HepG2 (cell line): ENCODE measurements around the gene TERB2. TPM values are rescaled to one million over a fixed set of nuclear protein-coding genes. Genes with fewer than 3 reads are reported as not detected.

Experiments used
- FOXP4 ChIP-seq: sonication (generic); formaldehyde crosslinking; IDR thresholded peaks from 2 replicates; pipeline ENCODE4 v1.4.0; 2020; ENCODE audit warnings: missing genetic modification reagents
- GMEB1 ChIP-seq: sonication (generic); formaldehyde crosslinking; IDR thresholded peaks from 2 replicates; pipeline ENCODE4 v1.5.1; 2020; ENCODE audit warnings: missing genetic modification reagents, mild to moderate bottlenecking, borderline replicate concordance
- MLX ChIP-seq: IDR thresholded peaks from 2 replicates; pipeline ENCODE4 v1.6.1; 2016
- NCOA2 ChIP-seq: sonication (generic); formaldehyde crosslinking; IDR thresholded peaks from 2 replicates; pipeline ENCODE4 v1.8.0; 2022; ENCODE audit warnings: inconsistent platforms
- NKX3-1 ChIP-seq: sonication (generic); formaldehyde crosslinking; IDR thresholded peaks from 2 replicates; pipeline ENCODE4 v1.5.0; 2020; ENCODE audit warnings: missing genetic modification reagents
- PAXIP1 ChIP-seq: sonication (generic); formaldehyde crosslinking; conservative IDR thresholded peaks from 2 replicates; pipeline ENCODE4 v1.4.0; 2020; ENCODE audit warnings: mild to moderate bottlenecking, missing genetic modification reagents, moderate library complexity
- RFXAP ChIP-seq: sonication (generic); formaldehyde crosslinking; IDR thresholded peaks from 2 replicates; pipeline ENCODE4 v1.4.0; 2020; ENCODE audit warnings: missing genetic modification reagents, borderline replicate concordance
- SIX4 ChIP-seq: sonication (generic); formaldehyde crosslinking; IDR thresholded peaks from 2 replicates; pipeline ENCODE4 v1.4.0; 2020; ENCODE audit warnings: missing genetic modification reagents
- SOX5 ChIP-seq: IDR thresholded peaks from 2 replicates; pipeline ENCODE4 v1.6.1; 2016; ENCODE audit warnings: borderline replicate concordance
- STAT6 ChIP-seq: sonication (generic); formaldehyde crosslinking; IDR thresholded peaks from 2 replicates; pipeline ENCODE4 v1.4.0; 2020; ENCODE audit warnings: missing genetic modification reagents, mild to moderate bottlenecking, borderline replicate concordance
- XRCC5 ChIP-seq: fragments of 200-400 bp; formaldehyde crosslinking; optimal IDR thresholded peaks from 2 replicates; pipeline ENCODE3; 2017; ENCODE audit warnings: mild to moderate bottlenecking, low read length
- ZBTB7B ChIP-seq: sonication (generic); formaldehyde crosslinking; IDR thresholded peaks from 2 replicates; pipeline ENCODE4 v1.4.0; 2020; ENCODE audit warnings: missing genetic modification reagents
- ZGPAT ChIP-seq: IDR thresholded peaks from 2 replicates; pipeline ENCODE4 v1.6.1; 2016; ENCODE audit warnings: mild to moderate bottlenecking
- ZNF362 ChIP-seq: sonication (generic); formaldehyde crosslinking; IDR thresholded peaks from 2 replicates; pipeline ENCODE4 v1.4.0; 2020; ENCODE audit warnings: missing genetic modification reagents, mild to moderate bottlenecking, borderline replicate concordance
- polyA plus RNA-seq, 8 experiments: library from polyadenylated mRNA; depleted of rRNA in 3 of 8; stranded (reverse) in 7 of 8; unstranded in 1 of 8; fragments of >200 nt; fragmentation: Illumina TruSeq in 4 of 8; extraction: Trizol in 4 of 8; gene quantifications; 2 replicates each; pipeline versions ENCODE4 v1.2.1 to v1.2.3, GENCODE V29; 2011 to 2016; ENCODE audit warnings: low read depth in 4 of 8, missing spikeins in 1 of 8, mixed read lengths in 1 of 8; ENCODE audit not compliant: insufficient read depth in 1 of 8
- total RNA-seq, 5 experiments: library from RNA; depleted of rRNA; stranded (reverse); fragments of >200 nt; fragmentation: Illumina TruSeq; extraction: Trizol; gene quantifications; 2 replicates each; pipeline ENCODE4 v1.2.3, GENCODE V29; 2016; ENCODE audit warnings: low read depth in 1 of 5

TERB2 gene
- total and polyA plus RNA-seq, 2 of the 13 experiments (the other 11 are each of a cell fraction or from before 2014, with no cell fraction given), result not detected

- peak; percentile 77; the same call in 1 of the 2 replicates for TF ChIP-seq ZNF362
- TF ChIP-seq GMEB1 (CRISPR knock-in tag), result peak; percentile 32; the same call in 1 of the 2 replicates
- TF ChIP-seq PAXIP1 (CRISPR knock-in tag), result peak; percentile 95
- TF ChIP-seq NKX3-1 (CRISPR knock-in tag), result 0 out of 2 replicates have a peak, but pooled peaks have one; percentile 63
- TF ChIP-seq SIX4, result peak; percentile 42; the same call in 1 of the 2 replicates
- TF ChIP-seq NCOA2, result peak; percentile 89
- TF ChIP-seq SOX5, result peak; percentile 70; the same call in 1 of the 2 replicates
- peak; percentile 66; the same call in 1 of the 2 replicates for TF ChIP-seq STAT6 (CRISPR knock-in tag)
- TF ChIP-seq ZBTB7B (CRISPR knock-in tag), result peak; percentile 100
- 0 out of 2 replicates have a peak, but pooled peaks have one; percentile 35 for TF ChIP-seq RFXAP (CRISPR knock-in tag)
- TF ChIP-seq MLX (CRISPR knock-in tag), result peak; percentile 13; the same call in 1 of the 2 replicates
- peak; percentile 54; the same call in 1 of the 2 replicates for TF ChIP-seq ZGPAT (CRISPR knock-in tag)
- peak; percentile 24 for TF ChIP-seq XRCC5
- peak; percentile 93 for TF ChIP-seq FOXP4 (CRISPR knock-in tag)
Measured at GRCh38 chr15:44979617-44980339, 23.3 kb downstream of the TERB2 start (continued).
